ENCODE data around the gene PSMD5.

PSMD5 gene

GRCh38 chr9:120842685-120843485 is at the start of gene PSMD5:
TSS of gene PSMD5 (minus strand) at chr9:120842922. CDS start at chr9:120842909, 13 bp downstream.
- DNase-seq (ENCODE audit: low read depth) = peak; percentile 79

- no peak for DNase-seq (ENCODE audit: low read depth)
These were observed 49.4 kb upstream of the PSMD5 start for GRCh38 chr9:120891884-120892747.

- no peak for DNase-seq (ENCODE audit: low read depth)
These were observed 48.6 kb upstream of the PSMD5 start for GRCh38 chr9:120891245-120891883.

- no peak for DNase-seq (ENCODE audit: low read depth)
These were observed 47.9 kb upstream of the PSMD5 start for GRCh38 chr9:120890320-120891244.

- DNase-seq (ENCODE audit: low read depth) = no peak
These were observed 47.0 kb upstream of the PSMD5 start for GRCh38 chr9:120889606-120890271.

GRCh38 chr9:120888626-120889025 is 45.9 kb upstream of the PSMD5 start:
- DNase-seq (ENCODE audit: low read depth) = no peak

GRCh38 chr9:120886490-120886967 is 43.8 kb upstream of the PSMD5 start:
- no peak for DNase-seq (ENCODE audit: low read depth)

GRCh38 chr9:120885958-120886357 is 43.2 kb upstream of the PSMD5 start:
- DNase-seq (ENCODE audit: low read depth) = no peak

GRCh38 chr9:120885457-120885856 is 42.7 kb upstream of the PSMD5 start:
- no peak for DNase-seq (ENCODE audit: low read depth)

- DNase-seq (ENCODE audit: low read depth) = no peak
These were observed 40.9 kb upstream of the PSMD5 start for GRCh38 chr9:120883608-120883996.

GRCh38 chr9:120882935-120883607 is 40.3 kb upstream of the PSMD5 start:
- no peak for DNase-seq (ENCODE audit: low read depth)

GRCh38 chr9:120879446-120879845 is 36.7 kb upstream of the PSMD5 start:
- DNase-seq (ENCODE audit: low read depth) = no peak

GRCh38 chr9:120878188-120879130 is 35.7 kb upstream of the PSMD5 start:
- DNase-seq (ENCODE audit: low read depth) = no peak

GRCh38 chr9:120877276-120878034 is 34.7 kb upstream of the PSMD5 start:
- DNase-seq (ENCODE audit: low read depth) = no peak

- no peak for DNase-seq (ENCODE audit: low read depth)
These were observed 34.1 kb upstream of the PSMD5 start, which contains the start of gene PHF19 for GRCh38 chr9:120876842-120877240. TSS of gene PHF19 (minus strand) at chr9:120877188. CDS start at chr9:120874741, 2,447 bp downstream.

GRCh38 chr9:120875954-120876841 is 33.5 kb upstream of the PSMD5 start:
- DNase-seq (ENCODE audit: low read depth) = peak; percentile 82

GRCh38 chr9:120875643-120875953 is 32.9 kb upstream of the PSMD5 start:
- no peak for DNase-seq (ENCODE audit: low read depth)
